Neural progenitor cell (in vitro differentiated cells): Measurements from ENCODE around the gene RIOK3.

Experiments used
- EZH2 ChIP-seq: fragments of 200-600 bp; sonication (generic); IDR thresholded peaks from 2 replicates; pipeline ENCODE4 v1.6.1; 2017; ENCODE audit warnings: antibody characterized with exemption, mild to moderate bottlenecking, moderate library complexity
- EZH2phosphoT487 ChIP-seq: fragments of 200-600 bp; sonication (generic); IDR thresholded peaks from 2 replicates; pipeline ENCODE4 v1.6.1; 2017; ENCODE audit warnings: antibody characterized with exemption
- TF ChIP-seq, protein P1 (sequence below): fragments of 200-600 bp; sonication (generic); IDR thresholded peaks from 2 replicates; pipeline ENCODE4 v1.5.1; 2017; ENCODE audit warnings: antibody characterized with exemption, mild to moderate bottlenecking

DNA sequence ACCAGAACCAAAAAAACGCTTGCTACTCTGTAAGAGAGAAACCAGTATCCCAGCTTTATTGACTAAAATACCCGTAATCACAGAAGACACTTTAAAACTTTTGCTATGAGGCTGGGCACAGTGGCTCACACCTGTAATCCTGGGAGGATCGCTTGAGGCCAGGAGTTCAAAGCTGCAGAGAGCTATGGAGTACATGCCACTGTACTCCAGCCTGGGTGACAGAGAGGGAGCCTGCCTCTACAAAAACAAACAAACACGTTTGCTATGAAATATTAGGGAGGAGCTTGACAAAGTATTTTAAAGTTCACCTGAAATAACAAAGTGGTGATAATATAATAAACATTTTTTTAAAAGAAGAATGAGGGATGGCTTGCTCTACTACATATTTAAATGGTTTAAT, 28.5 kb upstream of the RIOK3 start:
- TF ChIP-seq, protein P1, sequence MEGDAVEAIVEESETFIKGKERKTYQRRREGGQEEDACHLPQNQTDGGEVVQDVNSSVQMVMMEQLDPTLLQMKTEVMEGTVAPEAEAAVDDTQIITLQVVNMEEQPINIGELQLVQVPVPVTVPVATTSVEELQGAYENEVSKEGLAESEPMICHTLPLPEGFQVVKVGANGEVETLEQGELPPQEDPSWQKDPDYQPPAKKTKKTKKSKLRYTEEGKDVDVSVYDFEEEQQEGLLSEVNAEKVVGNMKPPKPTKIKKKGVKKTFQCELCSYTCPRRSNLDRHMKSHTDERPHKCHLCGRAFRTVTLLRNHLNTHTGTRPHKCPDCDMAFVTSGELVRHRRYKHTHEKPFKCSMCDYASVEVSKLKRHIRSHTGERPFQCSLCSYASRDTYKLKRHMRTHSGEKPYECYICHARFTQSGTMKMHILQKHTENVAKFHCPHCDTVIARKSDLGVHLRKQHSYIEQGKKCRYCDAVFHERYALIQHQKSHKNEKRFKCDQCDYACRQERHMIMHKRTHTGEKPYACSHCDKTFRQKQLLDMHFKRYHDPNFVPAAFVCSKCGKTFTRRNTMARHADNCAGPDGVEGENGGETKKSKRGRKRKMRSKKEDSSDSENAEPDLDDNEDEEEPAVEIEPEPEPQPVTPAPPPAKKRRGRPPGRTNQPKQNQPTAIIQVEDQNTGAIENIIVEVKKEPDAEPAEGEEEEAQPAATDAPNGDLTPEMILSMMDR: no peak
- TF ChIP-seq EZH2phosphoT487: no peak
- no peak for TF ChIP-seq EZH2
